Iris pigment epithelial cell (primary cell): ENCODE measurements around the gene GNMT.
A peak's percentile ranks its signal among the peaks of the same experiment; 100 is the strongest.

Experiments
- DNase-seq: peaks from one replicate; pipeline ENCODE4 v3.0.0-alpha.2; 2011; ENCODE audit warnings: low read depth

GNMT gene

GRCh38 chr6:43013097-43013842 is 52.7 kb downstream of the GNMT start:
- DNase-seq, result peak; percentile 26
